GM21786 (cell line): ENCODE results near the gene DYNLRB2.
A peak's percentile ranks its signal among the peaks of the same experiment; 100 is the strongest.

Source experiments
- ATAC-seq: cut with Tn5 transposase; IDR thresholded peaks from one replicate; pipeline ENCODE4 v1.9.1; 2021; ENCODE audit not compliant: unreplicated experiment

The DYNLRB2 gene

GRCh38 chr16:80540516-80541305 lies at the start of gene DYNLRB2:
TSS of gene DYNLRB2 (plus strand) at chr16:80540993. CDS start at chr16:80541077, 84 bp downstream.
- peak; percentile 95 for ATAC-seq

GRCh38 chr16:80500116-80500859 lies 40.5 kb upstream of the DYNLRB2 start:
- ATAC-seq = no peak

GRCh38 chr16:80500961-80501525 lies 39.8 kb upstream of the DYNLRB2 start:
- no peak for ATAC-seq

- ATAC-seq = no peak
These were observed 37.7 kb upstream of the DYNLRB2 start for GRCh38 chr16:80503107-80503506.

- ATAC-seq = no peak
These were observed 33.3 kb upstream of the DYNLRB2 start for GRCh38 chr16:80507538-80507937.

- no peak for ATAC-seq
These were observed 30.9 kb upstream of the DYNLRB2 start for GRCh38 chr16:80509872-80510271.

GRCh38 chr16:80511824-80512592 lies 28.8 kb upstream of the DYNLRB2 start:
- no peak for ATAC-seq

GRCh38 chr16:80512593-80512853 lies 28.3 kb upstream of the DYNLRB2 start:
- ATAC-seq = no peak

GRCh38 chr16:80515374-80515773 lies 25.4 kb upstream of the DYNLRB2 start:
- no peak for ATAC-seq

- no peak for ATAC-seq
These were observed 22.9 kb upstream of the DYNLRB2 start for GRCh38 chr16:80517846-80518245.

GRCh38 chr16:80518436-80518835 lies 22.4 kb upstream of the DYNLRB2 start:
- ATAC-seq = no peak

GRCh38 chr16:80519189-80519588 lies 21.6 kb upstream of the DYNLRB2 start:
- ATAC-seq = no peak

- no peak for ATAC-seq
These were observed 15.4 kb upstream of the DYNLRB2 start for GRCh38 chr16:80525420-80525819.

- peak; percentile 55 for ATAC-seq
These were observed 14.3 kb upstream of the DYNLRB2 start for GRCh38 chr16:80526418-80527061.

GRCh38 chr16:80527297-80527696 lies 13.5 kb upstream of the DYNLRB2 start:
- ATAC-seq = peak; percentile 68

- no peak for ATAC-seq
These were observed 10.3 kb upstream of the DYNLRB2 start for GRCh38 chr16:80530479-80530878.

GRCh38 chr16:80536238-80536637 lies 4.6 kb upstream of the DYNLRB2 start:
- ATAC-seq = no peak

GRCh38 chr16:80541306-80541694 lies 507 bp downstream of the DYNLRB2 start:
- no peak for ATAC-seq

- no peak for ATAC-seq
These were observed 2.4 kb downstream of the DYNLRB2 start for GRCh38 chr16:80543162-80543561.

GRCh38 chr16:80544326-80544725 lies 3.5 kb downstream of the DYNLRB2 start:
- ATAC-seq = no peak

GRCh38 chr16:80546249-80546648 lies 5.5 kb downstream of the DYNLRB2 start:
- no peak for ATAC-seq
